Gastrocnemius medialis (tissue), 4 donors: ENCODE measurements around the gene GRAP2. TPM values are rescaled to one million over a fixed set of nuclear protein-coding genes. Genes with fewer than 3 reads are reported as not detected.

ENCODE experiments used
- ATAC-seq, 2 donors: fragments of 150-250 bp; one replicate each; pipeline ENCODE4 v1.9.1; 2016
- DNase-seq, 2 donors: peaks; one replicate each; pipeline ENCODE4 v3.0.0-alpha.2; 2019
- H3K27ac ChIP-seq, 4 donors: fragments of 200-600 bp; sonication (generic); 1 replicate in 1 of 4; 2 replicates in 3 of 4; pipeline ENCODE4 v1.5.1; 2016 to 2018; ENCODE audit warnings: mild to moderate bottlenecking in 2 of 4, moderate library complexity in 1 of 4
- H3K27me3 ChIP-seq, 3 donors: fragments of 200-600 bp; sonication (generic) in 2 of 3; 1 replicate in 1 of 3; 2 replicates in 2 of 3; pipeline versions ENCODE4 v1.5.1 to v1.6.0; 2016 to 2019; ENCODE audit warnings: mild to moderate bottlenecking in 1 of 3, moderate library complexity in 1 of 3
- H3K36me3 ChIP-seq, 2 donors: fragments of 200-600 bp; sonication (generic) in 1 of 2; one replicate each; pipeline ENCODE4 v1.5.1; 2017 to 2018
- H3K4me1 ChIP-seq, 2 donors: fragments of 200-600 bp; sonication (generic) in 1 of 2; one replicate each; pipeline ENCODE4 v1.5.1; 2016 to 2017; ENCODE audit warnings: mild to moderate bottlenecking in 2 of 2
- H3K4me3 ChIP-seq, 4 donors: fragments of 200-600 bp; sonication (generic) in 3 of 4; 1 replicate in 1 of 4; 2 replicates in 3 of 4; pipeline ENCODE4 v1.5.1; 2016 to 2019; ENCODE audit warnings: mild to moderate bottlenecking in 2 of 4
- H3K9me3 ChIP-seq, 3 donors: fragments of 200-600 bp; sonication (generic) in 2 of 3; 1 replicate in 1 of 3; 2 replicates in 2 of 3; pipeline ENCODE4 v1.5.1; 2016 to 2019
- POLR2A ChIP-seq, 2 donors: fragments of 450-650 bp; IDR thresholded peaks; one replicate each; pipeline ENCODE4 v1.6.1; 2017; ENCODE audit warnings: antibody characterized with exemption in 2 of 2, mild to moderate bottlenecking in 2 of 2, moderate library complexity in 2 of 2
- in situ Hi-C, 4 donors: fragments of 200-750 bp; cut with MboI; loops; one replicate each; pipeline versions ENCODE4 v1.15.0 to v1.8.0; 2017; ENCODE audit warnings: low sequenced_read_pairs in 4 of 4
- intact Hi-C: fragments of 100-400 bp; cut with DNase I; formaldehyde crosslinking; loops from one replicate; pipeline ENCODE4 v1.15.1; 2023; ENCODE audit warnings: low total_unique reads
- total RNA-seq, 4 donors: library from RNA; depleted of rRNA; stranded (reverse); fragments of >200 nt; gene quantifications; one replicate each; pipeline versions ENCODE4 v1.1.0 to v1.2.3, GENCODE V29; 2016
- TF ChIP-seq, protein P1 (sequence below), 5 experiments: fragments of 450-650 bp in 3 of 5; fragments of 200-600 bp in 2 of 5; sonication (generic) in 2 of 5; IDR thresholded peaks in 4 of 5; conservative IDR thresholded peaks in 1 of 5; 1 replicate in 4 of 5; 2 replicates in 1 of 5; pipeline ENCODE4 v1.5.1; 2016 to 2019; ENCODE audit warnings: antibody characterized with exemption in 5 of 5, mild to moderate bottlenecking in 3 of 5, moderate library complexity in 3 of 5

The GRAP2 gene
- total RNA-seq, 4 donors from 2014 or later: 0.07 to 0.97 TPM; not detected in 2

DNA sequence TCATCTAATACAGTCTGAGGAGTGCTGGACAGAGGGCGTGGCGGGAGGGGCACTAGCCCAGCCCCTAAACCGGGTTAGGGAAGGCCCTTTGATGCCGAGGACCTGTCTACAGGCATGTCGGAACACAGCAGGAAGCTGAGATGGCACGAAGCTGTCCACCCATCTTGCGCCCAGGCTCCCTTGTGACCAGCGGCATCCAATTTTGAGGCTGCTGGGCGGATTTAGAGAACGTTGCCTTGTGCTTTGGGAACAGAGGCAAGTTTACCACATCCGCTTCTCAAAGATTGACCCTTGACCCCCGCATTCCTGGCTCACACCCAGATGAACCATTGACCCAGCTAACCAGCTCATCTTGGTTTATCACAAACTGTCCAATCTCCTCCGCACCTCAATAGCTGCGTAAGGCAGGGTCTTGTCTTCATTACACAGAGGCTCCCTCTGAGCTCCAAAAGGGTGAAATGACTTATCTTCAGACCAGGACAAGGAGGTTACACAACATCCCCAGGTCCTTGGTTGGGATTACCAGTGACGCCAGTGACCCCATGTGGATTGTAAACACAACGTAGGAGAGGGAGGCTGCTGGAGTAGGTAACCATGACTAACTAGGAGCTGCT, 98.4 kb downstream of the GRAP2 start:
- ATAC-seq (no peak), DNase-seq (no peak)
- H3K27ac ChIP-seq: no peak overlapping the region
- no peaks in the 10 kb centered on the region for H3K36me3 ChIP-seq
- H3K4me1 ChIP-seq: no peaks in the 10 kb centered on the region
- intact Hi-C loops (no loop called here), in situ Hi-C loops (no loop called here)
- H3K9me3 ChIP-seq: no peaks in the 10 kb centered on the region
- TF ChIP-seq, protein P1, sequence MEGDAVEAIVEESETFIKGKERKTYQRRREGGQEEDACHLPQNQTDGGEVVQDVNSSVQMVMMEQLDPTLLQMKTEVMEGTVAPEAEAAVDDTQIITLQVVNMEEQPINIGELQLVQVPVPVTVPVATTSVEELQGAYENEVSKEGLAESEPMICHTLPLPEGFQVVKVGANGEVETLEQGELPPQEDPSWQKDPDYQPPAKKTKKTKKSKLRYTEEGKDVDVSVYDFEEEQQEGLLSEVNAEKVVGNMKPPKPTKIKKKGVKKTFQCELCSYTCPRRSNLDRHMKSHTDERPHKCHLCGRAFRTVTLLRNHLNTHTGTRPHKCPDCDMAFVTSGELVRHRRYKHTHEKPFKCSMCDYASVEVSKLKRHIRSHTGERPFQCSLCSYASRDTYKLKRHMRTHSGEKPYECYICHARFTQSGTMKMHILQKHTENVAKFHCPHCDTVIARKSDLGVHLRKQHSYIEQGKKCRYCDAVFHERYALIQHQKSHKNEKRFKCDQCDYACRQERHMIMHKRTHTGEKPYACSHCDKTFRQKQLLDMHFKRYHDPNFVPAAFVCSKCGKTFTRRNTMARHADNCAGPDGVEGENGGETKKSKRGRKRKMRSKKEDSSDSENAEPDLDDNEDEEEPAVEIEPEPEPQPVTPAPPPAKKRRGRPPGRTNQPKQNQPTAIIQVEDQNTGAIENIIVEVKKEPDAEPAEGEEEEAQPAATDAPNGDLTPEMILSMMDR (IDR thresholded peaks at IDR 0.05 in 4 of 5, conservative IDR thresholded peaks at IDR 0.05 in 1 of 5): no peak
- TF ChIP-seq POLR2A (IDR thresholded peaks at IDR 0.05): no peak
- H3K27me3 ChIP-seq: peaks cover 16 to 28% (median 17%) of the 10 kb centered on the region in 3 donors
- no peak overlapping the region for H3K4me3 ChIP-seq

DNA sequence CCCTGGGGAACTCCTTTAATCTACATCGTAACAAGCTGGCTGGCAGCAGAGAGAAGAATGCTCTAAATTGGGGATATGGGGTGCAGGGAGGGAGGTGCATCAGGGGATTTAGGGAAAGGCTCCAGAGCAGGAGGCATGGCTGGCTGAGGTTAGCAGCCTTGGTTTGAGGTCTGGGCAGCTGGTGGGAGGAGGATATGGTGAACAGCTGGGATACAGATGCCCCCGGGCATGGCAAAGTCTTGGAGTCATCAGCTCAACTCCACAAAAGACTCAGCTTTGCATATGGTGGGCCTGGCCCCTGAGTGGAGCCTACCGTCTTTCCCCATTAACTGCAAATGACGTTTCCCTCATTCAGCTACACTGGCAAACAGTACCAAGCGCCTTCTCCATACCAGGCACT, 99.3 kb downstream of the GRAP2 start:
- intact Hi-C loops: no loop called here
- in situ Hi-C loops: loop anchor here in 1 of 4 donors (25.0 kb wide), 1 partner anchor 638 kb away; no protein-coding TSS in a partner anchor
- Histone ChIP-seq H3K4me1 (no peaks in the 10 kb centered on the region), H3K27me3 (peaks cover 11 to 23% (median 12%) of the 10 kb centered on the region in 3 donors), H3K4me3 (no peak overlapping the region), H3K9me3 (no peaks in the 10 kb centered on the region), H3K27ac (no peak overlapping the region), H3K36me3 (no peaks in the 10 kb centered on the region)
- no peak for TF ChIP-seq POLR2A (IDR thresholded peaks at IDR 0.05)
- TF ChIP-seq, protein P1 (IDR thresholded peaks at IDR 0.05 in 4 of 5, conservative IDR thresholded peaks at IDR 0.05 in 1 of 5): no peak
- ATAC-seq: no peak
- no peak for DNase-seq

DNA sequence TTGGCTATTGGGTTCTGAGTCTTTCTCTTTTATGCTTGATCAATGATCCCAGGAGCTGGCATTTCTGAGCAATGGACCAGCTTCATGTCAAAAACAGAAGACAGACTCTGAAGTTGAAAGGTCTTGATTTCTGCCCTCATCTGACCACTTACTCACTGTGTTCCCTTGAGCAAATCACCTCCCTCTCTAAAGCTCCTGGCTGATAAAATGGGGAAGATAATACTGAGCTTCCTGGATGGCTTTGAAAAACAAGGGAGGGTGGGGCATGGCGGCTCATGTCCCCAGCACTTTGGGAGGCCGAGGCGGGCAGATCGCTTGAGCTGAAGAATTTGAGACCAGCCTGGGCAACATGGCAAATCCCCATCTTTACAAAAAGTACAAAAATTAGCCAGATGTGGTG, 100.2 kb downstream of the GRAP2 start:
- DNase-seq (no peak), ATAC-seq (no peak)
- Histone ChIP-seq H3K27me3 (peaks cover 2 to 14% (median 3%) of the 10 kb centered on the region in 3 donors), H3K4me1 (no peaks in the 10 kb centered on the region), H3K4me3 (no peak overlapping the region), H3K36me3 (no peaks in the 10 kb centered on the region), H3K27ac (no peak overlapping the region), H3K9me3 (no peaks in the 10 kb centered on the region)
- in situ Hi-C loops: loop anchor here in 1 of 4 donors (25.0 kb wide), 1 partner anchor 639 kb away; no protein-coding TSS in a partner anchor
- TF ChIP-seq, protein P1 (IDR thresholded peaks at IDR 0.05 in 4 of 5, conservative IDR thresholded peaks at IDR 0.05 in 1 of 5): no peak
- no peak for TF ChIP-seq POLR2A (IDR thresholded peaks at IDR 0.05)
- intact Hi-C loops: no loop called here

DNA sequence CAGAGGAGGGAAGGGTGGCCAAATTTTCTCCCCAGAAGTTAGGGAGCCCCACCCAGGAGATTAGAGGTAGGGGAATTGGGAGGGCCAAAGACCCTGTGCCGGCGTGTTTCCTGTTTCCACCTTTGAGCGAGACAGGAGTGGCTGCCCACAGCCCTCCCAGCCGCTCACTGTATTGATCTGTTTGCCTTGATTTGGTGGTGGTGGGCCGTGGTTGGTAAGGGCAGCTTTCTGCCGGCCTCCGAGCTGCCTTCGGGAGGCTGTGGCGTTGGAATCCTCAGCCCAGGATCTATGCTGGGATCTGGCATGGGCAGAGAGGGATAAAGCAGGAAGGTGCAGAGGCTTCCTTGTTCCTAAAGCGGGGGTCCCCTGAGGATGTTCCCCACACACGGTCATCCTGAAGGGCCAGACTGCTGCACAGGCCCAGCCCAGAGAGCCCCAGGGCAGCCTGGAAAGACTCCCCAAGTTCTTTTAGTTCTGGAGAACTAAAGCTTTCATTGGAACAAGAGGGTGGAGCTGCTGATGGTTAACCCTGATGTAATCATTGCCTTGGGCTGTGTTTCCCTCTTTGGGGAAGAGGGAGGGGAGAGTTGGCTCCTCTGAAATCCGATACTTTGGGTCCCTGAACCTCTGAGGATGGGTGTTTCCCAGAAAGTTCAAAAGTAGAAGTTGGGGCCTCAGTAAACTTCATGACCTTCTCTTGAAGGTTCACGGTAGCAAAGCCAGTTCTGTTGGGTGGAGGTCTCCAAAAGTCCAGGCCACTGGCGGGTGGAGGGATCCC, 101.1 kb downstream of the GRAP2 start:
- H3K27me3 ChIP-seq: peaks cover 0 to 10% (median 0%) of the 10 kb centered on the region in 3 donors
- TF ChIP-seq POLR2A (IDR thresholded peaks at IDR 0.05): no peak
- TF ChIP-seq, protein P1 (IDR thresholded peaks at IDR 0.05 in 4 of 5, conservative IDR thresholded peaks at IDR 0.05 in 1 of 5): no peak
- DNase-seq (no peak), ATAC-seq (no peak)
- H3K27ac ChIP-seq: no peak overlapping the region
- intact Hi-C loops (no loop called here), in situ Hi-C loops (loop anchor here in 1 of 4 donors (25.0 kb wide), 1 partner anchor 640 kb away; no protein-coding TSS in a partner anchor)
- H3K4me3 ChIP-seq: no peak overlapping the region
- H3K4me1 ChIP-seq: no peaks in the 10 kb centered on the region
- H3K36me3 ChIP-seq: no peaks in the 10 kb centered on the region
- no peaks in the 10 kb centered on the region for H3K9me3 ChIP-seq
